SK-N-SH (cell line): Measurements from ENCODE around the gene USH1C.

Experiments used
- CTCF ChIP-seq: fragments of 200-600 bp; sonication (generic); IDR thresholded peaks from 2 replicates; pipeline ENCODE4 v1.6.1; 2017; ENCODE audit warnings: antibody characterized with exemption, mild to moderate bottlenecking, moderate library complexity
- EP300 ChIP-seq, 2 experiments: IDR thresholded peaks; 2 replicates each; pipeline versions ENCODE4 v1.4.0 to v1.6.1; 2012; ENCODE audit warnings: borderline replicate concordance in 1 of 2, low read depth in 1 of 2, low read length in 1 of 2
- EZH2phosphoT487 ChIP-seq: fragments of 200-600 bp; sonication (generic); IDR thresholded peaks from 2 replicates; pipeline ENCODE4 v1.6.1; 2017; ENCODE audit warnings: low read depth, mixed run types, mild to moderate bottlenecking, antibody characterized with exemption, moderate library complexity, borderline replicate concordance
- GABPA ChIP-seq: IDR thresholded peaks from 2 replicates; pipeline ENCODE4 v1.4.0; 2012; ENCODE audit warnings: low read depth, mild to moderate bottlenecking
- GATA2 ChIP-seq: sonication (generic); formaldehyde crosslinking; IDR thresholded peaks from 2 replicates; pipeline ENCODE4 v1.5.0; 2020; ENCODE audit warnings: mild to moderate bottlenecking, missing genetic modification reagents
- MAX ChIP-seq: IDR thresholded peaks from 2 replicates; pipeline ENCODE4 v1.4.0; 2012; ENCODE audit warnings: low read depth
- NRF1 ChIP-seq: IDR thresholded peaks from 2 replicates; pipeline ENCODE4 v1.6.1; 2012; ENCODE audit warnings: low read depth, mild to moderate bottlenecking, low read length
- PBX3 ChIP-seq: IDR thresholded peaks from 2 replicates; pipeline ENCODE4; 2012
- POLR2AphosphoS5 ChIP-seq: IDR thresholded peaks from 2 replicates; pipeline ENCODE4 v1.6.1; 2012; ENCODE audit warnings: low read depth, low read length
- REST ChIP-seq: IDR thresholded peaks from 2 replicates; pipeline ENCODE4 v1.6.1; 2012; ENCODE audit warnings: mild to moderate bottlenecking, low read depth, low read length, moderate library complexity
- RFX5 ChIP-seq: IDR thresholded peaks from 2 replicates; pipeline ENCODE4 v1.6.1; 2012; ENCODE audit warnings: mild to moderate bottlenecking, improper control_type of control experiment, low read length
- USF2 ChIP-seq: fragments of 150-350 bp; IDR thresholded peaks from 2 replicates; pipeline ENCODE4 v1.6.1; 2017; ENCODE audit warnings: antibody characterized with exemption, low read length, low read depth, borderline replicate concordance
- ZBTB33 ChIP-seq: IDR thresholded peaks from 2 replicates; pipeline ENCODE4 v1.4.0; 2012; ENCODE audit warnings: low read depth, borderline replicate concordance

GRCh38 chr11:17560281-17561110 is 16.3 kb upstream of the USH1C start:
- TF ChIP-seq ZBTB33 (no peak), POLR2AphosphoS5 (no peak), MAX (no peak), GATA2 (CRISPR knock-in tag) (no peak), GABPA (no peak), CTCF (no peak), EZH2phosphoT487 (no peak), PBX3 (no peak), REST (no peak), NRF1 (no peak), USF2 (no peak), EP300 (IDR thresholded peaks at IDR 0.05; ENCODE audit: borderline replicate concordance in 1 of 2, low read depth in 1 of 2, low read length in 1 of 2) (no peak), RFX5 (no peak)
